Stimulated activated CD4-positive, alpha-beta T cell treated with anti-CD3 and anti-CD28 coated beads, Interleukin-1b, Interleukin-23, amount 100 ng/mL, for 1 hour (primary cell): ENCODE data around the gene ARFGAP3.

Experiments
- DNase-seq, 2 donors: peaks; one replicate each; pipeline ENCODE4 v3.0.0-alpha.2; 2020; ENCODE audit warnings: low read depth in 2 of 2

Gene ARFGAP3

DNA sequence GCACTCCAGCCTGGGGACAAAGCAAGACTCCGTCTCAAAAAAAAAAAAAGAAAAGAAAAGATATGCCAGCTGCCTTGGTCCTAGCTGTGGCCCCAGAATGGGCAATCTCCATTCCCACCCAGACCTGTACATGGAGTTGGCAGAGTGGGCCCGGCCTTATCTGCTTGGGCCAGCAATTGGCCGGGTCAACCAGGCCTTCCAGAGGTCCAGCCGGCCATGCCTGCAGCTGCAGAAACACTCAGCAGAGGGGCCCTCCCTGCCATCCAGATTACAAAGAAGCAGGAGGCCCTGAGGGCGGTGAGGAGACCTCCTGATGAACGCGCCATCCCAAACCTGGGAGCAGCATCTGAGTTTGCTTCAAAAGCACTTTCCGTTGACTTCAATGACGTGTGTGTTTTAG, 26.9 kb upstream of the ARFGAP3 start:
- no peak for DNase-seq

DNA sequence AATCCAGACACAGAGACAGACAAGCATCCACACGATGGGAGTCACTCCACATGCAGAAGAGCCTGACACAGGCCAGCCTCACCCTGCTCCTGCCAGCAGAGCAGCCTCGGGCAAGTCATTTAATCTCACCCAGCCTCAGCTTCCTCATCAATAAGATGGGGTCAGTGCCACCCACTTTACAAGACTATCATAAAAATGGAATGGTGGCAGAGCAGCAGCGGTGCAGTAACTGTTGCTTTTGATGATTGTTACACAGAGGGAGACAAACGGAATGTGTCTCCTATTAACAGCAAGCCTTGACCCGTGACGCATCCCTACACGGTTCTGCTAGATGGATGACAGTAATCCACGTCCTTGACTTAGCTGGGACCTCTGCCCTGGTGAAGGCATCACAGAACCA, 26.0 kb upstream of the ARFGAP3 start:
- DNase-seq: no peak

DNA sequence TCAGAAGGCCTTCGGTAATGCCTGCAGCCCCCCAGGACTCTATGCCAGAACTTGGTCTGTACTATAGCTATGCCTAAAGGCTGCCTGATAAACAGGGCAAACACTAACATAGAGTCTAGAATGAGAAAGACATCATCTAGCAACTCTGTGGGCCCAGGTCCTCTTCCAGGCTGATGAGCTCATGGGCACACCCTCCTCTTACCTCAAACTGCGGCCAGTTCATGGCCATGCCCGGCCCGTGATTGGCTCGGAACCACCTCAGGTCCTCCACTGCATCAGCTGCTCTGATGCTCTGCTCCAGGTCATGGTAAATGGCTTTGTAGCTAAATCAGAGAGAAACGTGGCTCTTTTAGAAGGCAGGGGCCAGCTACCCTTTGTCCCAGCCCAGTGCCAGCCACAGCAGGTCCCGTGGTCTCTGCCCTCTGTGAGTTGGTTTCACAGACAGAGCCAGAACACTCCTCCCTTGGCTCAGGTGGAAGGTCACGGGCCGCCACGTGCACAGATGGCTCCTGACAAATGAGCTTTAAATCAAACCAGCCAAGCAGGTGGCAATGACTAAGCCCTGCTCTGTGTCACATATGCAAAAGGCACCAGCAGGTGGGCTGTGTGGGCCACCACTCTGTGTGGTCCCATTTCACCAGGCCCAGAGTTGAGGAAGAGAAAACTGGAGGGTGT, 25.0 kb upstream of the ARFGAP3 start:
- no peak for DNase-seq

DNA sequence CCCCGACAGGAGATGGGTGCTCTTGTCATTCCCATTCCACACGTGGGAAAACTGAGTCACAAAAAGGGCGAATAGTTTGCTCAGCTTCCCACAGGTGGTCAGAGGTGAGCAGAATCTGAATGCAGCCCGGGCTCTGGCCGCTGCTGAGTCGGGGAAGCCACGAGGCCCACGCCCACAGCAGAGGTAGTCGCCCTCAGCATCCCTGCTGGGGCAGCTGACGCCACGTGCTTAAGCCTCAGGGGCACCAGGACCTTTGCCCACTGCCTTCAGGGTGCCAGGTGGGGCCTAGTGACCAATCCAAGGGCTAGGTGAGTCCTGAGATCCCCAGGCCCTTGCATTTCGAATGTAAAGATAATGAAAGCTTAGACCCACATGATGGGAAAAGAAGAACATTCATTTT, 24.2 kb upstream of the ARFGAP3 start:
- DNase-seq: no peak

DNA sequence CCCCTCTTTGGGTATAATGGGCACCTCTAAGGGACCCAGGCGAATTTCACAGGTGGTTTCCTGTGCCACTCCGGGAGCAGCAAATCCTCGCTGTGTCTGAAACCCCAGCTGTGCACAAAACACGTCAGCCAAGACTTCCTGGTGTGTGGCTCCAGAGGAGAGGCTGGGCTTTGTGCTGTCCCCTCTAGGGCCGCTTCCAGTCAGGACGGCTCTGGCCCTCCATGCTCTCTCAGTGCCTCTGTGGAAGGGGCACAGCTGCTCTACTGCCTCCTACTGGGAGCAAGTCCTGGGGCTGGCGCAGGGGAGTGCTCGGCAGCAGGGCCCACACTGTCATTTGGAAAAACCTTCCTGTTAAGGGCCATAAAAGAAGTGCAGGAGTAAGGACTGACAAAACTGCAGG, 23.7 kb upstream of the ARFGAP3 start:
- DNase-seq: no peak

DNA sequence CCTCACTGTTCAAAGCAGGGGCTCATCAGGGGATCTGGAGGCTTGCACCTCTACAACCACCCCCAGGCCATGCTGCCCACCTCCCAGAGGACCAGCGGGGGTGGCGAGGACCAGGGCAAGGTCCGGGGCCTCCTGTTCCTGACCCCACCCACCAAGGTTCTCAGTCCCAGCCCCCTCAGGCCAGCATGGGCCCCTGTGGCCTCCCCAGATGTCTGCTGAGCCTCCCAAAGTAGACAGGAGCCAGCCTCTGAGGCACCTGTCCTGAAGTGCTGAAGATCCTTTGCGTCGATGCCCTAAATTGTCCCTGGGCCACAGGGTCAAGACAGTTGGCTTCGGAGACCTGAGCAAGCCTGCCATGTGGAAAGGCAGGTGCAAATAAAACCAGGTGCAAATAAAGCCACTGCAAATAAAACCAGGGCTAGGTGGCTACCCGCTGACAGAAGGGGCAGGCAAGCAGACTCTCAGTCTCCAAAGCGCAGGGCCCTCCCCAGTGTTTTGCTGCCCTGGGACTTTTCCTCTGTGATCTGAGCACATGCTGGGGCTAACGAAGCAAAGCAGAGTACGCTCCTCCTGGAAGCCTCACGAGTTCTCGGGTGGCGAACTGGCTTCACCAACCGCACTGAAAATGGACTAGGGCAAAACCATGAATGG, 22.4 kb upstream of the ARFGAP3 start:
- DNase-seq: no peak

DNA sequence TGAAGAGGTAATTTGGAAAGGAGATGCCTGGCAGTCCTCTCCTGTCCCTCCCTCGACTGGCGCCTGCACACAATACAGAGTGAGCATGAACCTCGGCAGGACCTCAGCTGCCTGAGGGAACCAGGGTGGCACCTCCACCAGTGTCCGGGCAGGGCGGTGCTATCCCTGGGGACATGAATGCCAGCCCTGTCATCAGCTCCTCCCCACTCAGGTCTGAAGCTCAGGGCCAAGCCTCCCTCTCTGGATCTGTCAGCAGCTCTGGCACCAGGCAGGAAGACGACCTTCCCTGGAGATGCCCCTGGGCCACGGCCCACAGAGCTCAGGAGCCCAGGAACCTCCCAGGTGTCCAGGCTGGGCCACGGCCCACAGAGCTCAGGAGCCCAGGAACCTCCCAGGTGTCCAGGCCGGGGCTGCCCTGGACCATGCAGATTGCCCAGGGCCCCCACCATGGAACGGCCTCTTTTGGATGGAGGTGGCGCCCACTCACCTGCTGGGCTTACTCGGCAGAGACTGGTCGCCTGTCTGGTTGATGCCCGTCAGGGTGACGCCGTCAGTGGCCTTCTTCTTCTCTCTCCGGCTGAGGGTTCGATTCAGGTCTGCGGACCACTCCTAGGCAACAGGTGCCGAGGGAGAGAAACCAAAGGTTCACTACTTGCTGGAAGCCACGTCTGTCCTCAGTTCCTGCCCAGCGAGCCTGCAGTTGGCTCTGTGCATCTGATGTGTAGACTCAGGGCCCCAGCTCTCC, 21.7 kb upstream of the ARFGAP3 start:
- no peak for DNase-seq

DNA sequence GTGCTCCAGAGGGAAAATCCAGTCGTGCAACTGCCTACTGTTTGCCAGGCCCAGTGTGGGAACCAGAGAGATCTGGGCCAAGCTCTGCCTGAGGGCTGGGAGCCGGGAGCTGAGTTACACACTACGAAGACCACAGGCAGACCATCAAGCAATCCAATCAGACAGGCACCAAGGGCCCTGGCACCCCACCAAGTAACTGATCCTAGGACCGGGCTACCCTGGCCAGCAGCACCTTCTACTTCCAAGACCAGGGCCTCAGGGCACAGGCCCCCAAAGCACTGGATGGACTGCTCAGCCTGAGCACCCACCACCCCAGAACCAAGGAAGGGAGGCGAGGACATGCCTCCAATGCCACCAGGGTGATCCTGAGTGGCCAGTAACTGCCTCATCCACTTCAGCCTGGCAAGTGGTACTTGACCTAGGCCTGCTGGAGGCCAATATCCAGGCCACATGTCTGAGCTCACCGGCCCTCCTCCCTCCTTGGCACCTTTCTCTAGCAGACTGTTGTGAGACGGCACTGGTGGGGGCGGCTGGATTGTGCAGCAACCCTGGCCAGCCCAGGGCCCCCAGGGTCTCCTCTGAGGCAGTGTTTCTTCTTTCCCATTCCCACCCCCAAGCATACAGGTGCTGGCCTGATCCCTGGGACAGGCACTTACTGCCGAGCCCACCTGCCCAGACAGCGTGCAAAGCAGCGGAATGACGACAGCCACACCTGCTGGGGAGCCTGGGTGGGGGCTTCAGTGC, 20.7 kb upstream of the ARFGAP3 start:
- no peak for DNase-seq

DNA sequence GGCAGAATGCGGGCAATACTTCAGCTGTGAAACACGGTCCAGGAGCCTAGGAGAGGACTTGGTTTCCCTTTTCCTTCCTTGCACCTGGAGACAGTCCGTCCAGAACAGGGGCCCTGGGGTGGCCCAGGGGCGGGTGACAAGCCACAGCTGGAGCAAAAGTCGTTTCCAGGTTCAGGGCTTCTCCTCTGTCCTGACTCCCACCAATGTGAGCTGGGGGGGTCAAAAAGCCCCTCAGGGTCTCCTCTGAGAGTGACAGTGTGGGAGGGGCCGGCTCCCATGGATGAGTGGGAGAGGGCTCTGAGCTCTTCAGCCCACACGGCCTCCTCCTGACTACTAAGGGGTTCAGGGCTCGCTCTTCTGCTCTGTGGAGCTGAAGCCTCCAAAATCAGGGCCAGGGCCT, 20.1 kb upstream of the ARFGAP3 start:
- DNase-seq: no peak

DNA sequence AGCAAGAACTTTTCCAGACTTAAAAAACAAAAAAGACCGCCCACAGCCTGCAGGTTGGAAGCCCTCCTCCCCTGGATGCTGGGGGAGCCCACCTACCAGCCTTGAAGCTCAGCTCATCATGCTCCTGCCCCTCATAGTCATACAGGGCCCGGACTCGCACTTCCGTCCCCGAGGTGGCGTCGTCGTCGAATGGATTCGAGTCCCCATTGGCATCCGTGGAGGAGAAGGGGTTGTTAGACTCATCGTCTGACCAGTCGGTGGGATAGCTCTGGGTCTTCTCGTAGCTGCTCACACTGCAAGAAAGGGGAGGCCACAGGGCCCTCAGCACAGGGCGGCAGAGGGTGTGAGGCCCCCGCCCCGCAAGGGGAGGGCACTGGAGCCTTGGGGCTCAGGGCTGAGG, 19.0 kb upstream of the ARFGAP3 start:
- no peak for DNase-seq

DNA sequence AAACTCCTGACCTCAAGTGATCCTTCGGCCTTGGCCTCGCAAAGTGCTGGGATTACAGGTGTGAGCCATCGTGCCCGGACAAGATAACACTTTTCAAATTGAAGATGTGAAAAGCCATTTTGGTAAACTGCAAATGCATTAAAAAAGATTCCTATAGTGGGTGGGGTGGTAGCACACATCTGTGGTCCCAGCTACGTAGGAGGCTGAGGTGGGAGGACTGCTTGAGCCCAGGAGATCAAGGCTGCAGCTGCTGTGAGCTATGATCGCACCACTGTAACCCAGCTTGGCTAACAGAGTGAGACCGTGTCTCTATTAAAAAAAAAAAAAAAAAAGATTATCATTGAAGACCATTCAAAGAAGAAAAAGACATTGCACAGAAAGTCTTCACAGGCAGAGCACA, 16.9 kb upstream of the ARFGAP3 start:
- no peak for DNase-seq

DNA sequence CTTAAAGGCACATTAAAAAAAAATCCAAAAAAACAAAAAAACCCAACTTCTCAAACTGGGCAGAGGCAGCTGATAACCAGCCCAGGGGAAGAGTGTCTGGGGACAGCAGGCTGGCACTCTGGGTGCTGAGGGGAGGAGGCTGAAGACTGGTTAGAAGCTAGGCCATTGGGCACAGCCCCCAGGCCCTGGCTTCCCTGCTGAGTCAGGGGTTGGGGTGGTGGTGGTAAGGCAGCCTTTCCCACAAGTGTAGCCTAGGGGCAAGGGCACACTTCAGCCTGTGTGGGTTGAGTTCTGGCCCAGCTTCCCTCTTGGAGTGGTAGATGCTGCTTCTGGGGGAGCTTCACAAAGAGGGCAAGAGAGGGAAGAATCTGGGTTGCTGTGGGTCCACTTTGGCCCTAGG, 16.3 kb upstream of the ARFGAP3 start:
- no peak for DNase-seq

DNA sequence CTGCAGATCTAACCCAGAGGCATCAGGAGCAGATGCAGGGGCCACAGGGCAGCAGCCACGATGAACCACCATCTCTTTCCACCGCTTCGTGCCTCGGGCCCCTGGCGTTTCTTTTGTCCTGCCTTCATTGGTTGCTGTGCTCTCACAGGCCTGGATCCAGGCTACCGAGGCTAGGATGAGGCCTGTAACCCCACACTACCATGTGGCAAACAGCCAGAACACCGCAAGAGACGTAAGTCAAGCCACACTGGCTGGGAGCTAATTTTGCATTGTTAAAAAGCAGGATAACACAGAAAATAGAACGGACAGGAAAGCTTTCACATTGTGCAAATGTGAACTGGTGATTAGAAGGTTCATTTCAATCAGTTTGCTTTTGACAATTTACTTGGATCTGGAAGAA, 15.7 kb upstream of the ARFGAP3 start:
- no peak for DNase-seq

DNA sequence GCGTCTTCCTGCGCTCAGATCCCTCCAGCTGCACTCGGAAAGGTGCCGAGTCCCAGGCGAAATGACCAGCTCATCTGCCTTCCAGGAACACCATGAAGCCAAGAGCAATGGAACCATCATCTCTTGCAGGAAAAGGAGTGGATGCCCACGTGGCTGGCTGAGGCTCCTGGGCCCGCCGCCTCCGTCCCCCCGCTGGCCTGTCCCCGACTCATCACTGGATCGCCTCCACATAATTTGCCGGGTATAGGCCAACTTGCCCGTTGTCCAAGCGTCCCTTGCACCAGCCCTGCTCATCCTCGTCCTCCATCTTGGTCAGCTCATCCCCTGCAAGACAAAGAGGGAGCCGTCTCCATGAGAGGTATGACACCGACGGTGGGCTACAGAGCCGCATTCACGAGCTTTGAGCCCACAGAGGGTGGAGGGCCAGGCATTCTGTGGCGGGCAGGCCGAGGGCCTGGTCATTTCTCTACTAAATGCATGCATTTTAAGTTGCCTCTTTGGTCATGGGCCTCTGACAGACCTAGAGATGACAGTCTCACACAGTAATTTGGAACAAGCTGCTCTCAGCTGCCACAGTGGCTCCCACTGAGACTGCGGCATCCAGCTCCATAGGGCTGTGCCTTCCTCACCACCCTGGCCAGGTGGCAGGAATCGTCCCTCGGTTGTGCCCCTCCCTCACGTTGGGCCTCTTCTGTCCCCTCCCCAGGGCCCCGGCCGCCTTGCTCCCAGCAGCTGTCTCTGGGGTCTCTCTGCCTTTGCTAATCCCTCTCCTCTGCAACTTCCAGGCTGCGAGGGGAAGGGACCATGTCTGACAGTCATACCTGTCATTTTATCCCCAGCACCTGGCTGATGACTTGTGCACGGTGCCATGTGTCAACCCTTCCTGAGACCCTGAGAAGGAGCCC, 14.3 kb upstream of the ARFGAP3 start:
- no peak for DNase-seq

DNA sequence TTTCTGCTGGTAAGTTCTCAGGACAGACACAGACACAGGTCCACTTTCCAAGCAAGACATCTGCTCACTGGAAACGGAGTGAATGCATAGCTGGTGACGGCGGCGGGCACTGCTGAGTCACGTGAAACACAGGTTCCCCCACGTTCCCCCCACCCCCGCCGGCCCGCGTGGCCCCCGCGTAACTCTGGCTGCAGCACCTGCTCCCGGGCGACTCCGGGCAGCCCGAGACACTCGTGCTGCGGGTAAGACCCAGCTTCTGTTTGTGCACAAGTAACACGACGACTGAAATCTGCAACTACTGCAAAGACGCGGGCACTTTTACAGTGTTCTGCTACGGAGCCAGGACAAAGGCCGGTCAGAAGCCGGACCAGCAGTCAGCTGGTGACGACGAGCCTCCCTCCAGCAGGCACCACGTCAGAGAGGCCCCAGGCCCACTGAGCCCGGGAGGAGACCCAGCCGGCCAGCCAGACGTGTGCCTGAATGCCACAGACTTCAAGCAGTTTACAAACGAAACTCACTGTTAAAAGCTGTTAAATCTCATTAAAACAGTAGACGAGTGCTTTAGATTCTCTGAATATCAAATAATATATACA, 12.9 kb upstream of the ARFGAP3 start:
- DNase-seq: no peak

DNA sequence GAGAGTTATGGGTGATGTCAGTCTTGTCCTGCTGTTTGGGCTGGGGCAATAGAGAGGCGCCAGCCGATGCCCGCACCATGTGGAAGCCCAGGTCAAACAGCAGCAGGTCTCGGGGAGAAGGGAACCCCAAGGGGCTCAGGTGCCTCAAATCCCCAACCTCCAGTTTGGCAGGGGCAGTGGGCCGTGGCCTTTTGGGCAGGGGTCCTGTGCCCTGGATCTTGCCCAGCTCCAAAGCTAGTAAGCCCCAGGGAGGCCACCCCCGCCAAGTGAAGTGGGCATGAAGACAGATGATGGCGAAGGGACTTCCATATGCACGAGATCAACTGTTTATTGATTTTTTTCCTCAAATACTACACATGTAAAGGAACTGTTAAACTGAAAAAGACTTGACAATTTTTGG, 12.4 kb upstream of the ARFGAP3 start:
- DNase-seq: no peak

DNA sequence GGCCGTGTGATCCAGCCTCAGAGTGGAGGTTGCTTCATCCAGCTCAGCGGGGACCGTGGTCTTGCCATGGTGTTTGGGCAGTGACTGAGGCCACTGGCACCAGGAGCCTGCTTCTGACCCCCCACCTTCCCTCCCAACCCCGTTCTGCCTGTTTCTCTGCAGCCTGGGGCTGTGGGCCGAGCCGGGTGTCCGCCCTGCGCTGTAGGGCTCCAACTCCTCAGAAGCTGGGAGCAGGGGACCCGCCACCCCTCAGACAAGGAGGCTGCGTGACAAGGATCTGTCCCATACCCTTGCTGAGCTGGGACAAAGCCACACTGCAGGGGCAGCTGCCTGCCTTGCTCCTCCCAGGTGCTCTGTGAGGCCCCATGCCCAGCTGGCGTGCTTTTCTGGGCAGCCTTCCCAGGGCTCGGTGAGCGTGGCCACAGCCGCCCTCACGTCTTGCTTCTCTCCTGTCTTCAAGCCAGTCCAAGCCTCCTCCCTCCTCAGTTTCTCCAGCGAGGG, 11.7 kb upstream of the ARFGAP3 start:
- DNase-seq: no peak

DNA sequence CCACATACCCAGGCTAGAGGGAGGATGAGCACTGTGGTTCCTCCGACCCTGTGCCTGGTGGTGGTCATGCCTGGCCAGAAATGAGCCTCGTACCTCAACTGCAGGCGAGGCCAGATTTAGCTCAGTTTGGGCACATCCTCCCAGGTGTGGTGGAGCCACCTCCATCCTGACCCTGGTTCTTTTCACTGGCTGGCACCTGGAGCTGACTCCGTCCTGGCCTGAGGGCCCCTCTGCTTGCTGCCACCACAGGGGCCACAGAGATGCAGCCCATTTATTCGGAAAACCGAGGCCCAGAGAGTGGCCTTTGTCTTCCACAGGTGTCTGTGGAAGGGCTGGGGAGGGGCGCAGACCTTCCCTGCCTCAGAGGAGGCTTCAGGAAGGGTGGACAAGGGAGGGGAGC, 9.0 kb upstream of the ARFGAP3 start:
- no peak for DNase-seq

DNA sequence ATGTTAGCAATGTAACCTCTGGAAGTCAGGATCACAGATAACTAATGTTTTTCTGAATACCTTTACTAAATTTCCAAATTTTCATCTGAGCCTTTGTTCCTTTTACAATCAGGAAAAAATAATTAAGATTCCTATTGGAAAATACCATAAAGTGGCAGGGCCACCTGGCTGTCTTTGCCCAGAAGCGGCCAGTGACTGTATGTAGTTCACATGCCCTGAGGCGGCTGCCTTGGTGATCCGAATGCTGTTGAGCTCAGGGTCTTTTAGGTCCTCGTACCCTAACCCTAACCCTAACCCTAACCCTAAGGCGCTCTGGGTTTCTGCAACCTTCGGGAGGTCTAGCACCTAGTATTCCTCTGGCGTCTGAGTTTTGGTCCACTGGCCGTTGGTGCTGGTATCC, 8.5 kb upstream of the ARFGAP3 start:
- no peak for DNase-seq

DNA sequence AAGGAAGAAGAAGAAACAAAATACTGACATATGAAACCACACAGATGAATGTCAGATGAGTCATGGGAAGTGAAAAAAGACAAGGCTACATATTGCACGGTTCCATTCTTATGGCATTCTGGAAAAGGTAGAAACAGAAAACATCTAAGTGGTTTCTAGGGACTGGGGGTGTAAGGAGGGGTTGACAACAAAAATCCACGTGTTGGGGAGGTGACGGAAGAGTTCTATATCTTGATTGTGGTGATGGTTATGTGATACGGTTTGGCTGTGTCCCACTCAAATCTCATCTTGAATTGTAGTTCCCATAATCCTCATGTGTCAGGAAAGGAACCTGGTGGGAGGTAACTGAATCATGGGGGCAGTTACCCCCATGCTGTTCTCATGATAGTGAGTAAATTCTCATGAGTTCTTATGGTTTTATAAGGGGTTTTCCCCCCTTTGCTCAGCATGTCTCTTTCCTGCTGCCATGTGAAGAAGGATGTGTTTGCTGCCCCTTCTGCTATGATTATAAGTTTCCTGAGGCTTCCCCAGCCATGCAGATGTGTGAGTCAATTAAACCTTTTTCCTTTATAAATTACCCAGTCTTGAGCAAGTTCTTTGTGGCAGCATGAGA, 6.4 kb upstream of the ARFGAP3 start:
- no peak for DNase-seq
